Activated CD8-positive, alpha-beta memory T cell treated with anti-CD3 and anti-CD28 coated beads, Interleukin-2, amount 50 U/mL, for 1 hour (primary cell): ENCODE data around the gene DHRS2.
"Not testable (repeated sequence)": the region's sequence is repeated elsewhere in the genome, so short reads cannot be mapped to it uniquely, and the experiment has no call there.

Source experiments
- DNase-seq: peaks from one replicate; pipeline ENCODE4 v3.0.0-alpha.2; 2020; ENCODE audit errors: extremely low read depth

The DHRS2 gene

GRCh38 chr14:23636317-23637211, at the start of gene DHRS2:
Gene DHRS2 (plus strand): TSS chr14:23636364. CDS start chr14:23638865, 2,501 bp downstream.
- no peak for DNase-seq

GRCh38 chr14:23588884-23589598, 47.1 kb upstream of the DHRS2 start:
- DNase-seq = peak; percentile 55

- no peak for DNase-seq
Observed at GRCh38 chr14:23589606-23590005, 46.6 kb upstream of the DHRS2 start.

GRCh38 chr14:23590198-23590597, 46.0 kb upstream of the DHRS2 start:
- DNase-seq = no peak

- not testable (repeated sequence) for DNase-seq
Observed at GRCh38 chr14:23594191-23594590, 42.0 kb upstream of the DHRS2 start.

GRCh38 chr14:23600322-23600707, 35.8 kb upstream of the DHRS2 start:
- no peak for DNase-seq

GRCh38 chr14:23600806-23601205, 35.4 kb upstream of the DHRS2 start:
- DNase-seq = no peak

- no peak for DNase-seq
Observed at GRCh38 chr14:23601424-23601823, 34.7 kb upstream of the DHRS2 start.

- no peak for DNase-seq
Observed at GRCh38 chr14:23601845-23602180, 34.4 kb upstream of the DHRS2 start.

GRCh38 chr14:23602181-23603095, 33.7 kb upstream of the DHRS2 start:
- no peak for DNase-seq

GRCh38 chr14:23603103-23603502, 33.1 kb upstream of the DHRS2 start:
- DNase-seq = no peak

GRCh38 chr14:23604148-23604547, 32.0 kb upstream of the DHRS2 start:
- DNase-seq = no peak

- no peak for DNase-seq
Observed at GRCh38 chr14:23604675-23605170, 31.4 kb upstream of the DHRS2 start.

GRCh38 chr14:23605931-23606585, 30.1 kb upstream of the DHRS2 start:
- DNase-seq = no peak

- DNase-seq = no peak
Observed at GRCh38 chr14:23608454-23608853, 27.7 kb upstream of the DHRS2 start.

- no peak for DNase-seq
Observed at GRCh38 chr14:23609001-23609400, 27.2 kb upstream of the DHRS2 start.

- DNase-seq = not testable (repeated sequence)
Observed at GRCh38 chr14:23609411-23610089, 26.6 kb upstream of the DHRS2 start.

- no peak for DNase-seq
Observed at GRCh38 chr14:23610090-23610814, 25.9 kb upstream of the DHRS2 start.

GRCh38 chr14:23610815-23611289, 25.3 kb upstream of the DHRS2 start:
- no peak for DNase-seq

- DNase-seq = no peak
Observed at GRCh38 chr14:23612354-23612732, 23.8 kb upstream of the DHRS2 start.
